Fibroblast of the aortic adventitia (primary cell): ENCODE data around the gene SH2D1B. TPM values are rescaled to one million over a fixed set of nuclear protein-coding genes. Genes with fewer than 3 reads are reported as not detected.

Experiments
- DNase-seq: peaks from one replicate; pipeline ENCODE4 v3.0.0-alpha.2; 2010; ENCODE audit warnings: low read depth
- H3K4me3 ChIP-seq: 2 replicates; pipeline ENCODE4 v1.5.1; 2011; ENCODE audit warnings: low read depth, mild to moderate bottlenecking, control low read depth, low read length, moderate library complexity
- total RNA-seq: library from RNA; depleted of rRNA; stranded (reverse); fragments of >200 nt; gene quantifications from 2 replicates; pipeline ENCODE4 v1.2.3, GENCODE V29; 2012; ENCODE audit warnings: low replicate concordance
- TF ChIP-seq, protein P1 (sequence below): IDR thresholded peaks from 2 replicates; pipeline ENCODE4 v1.5.1; 2011; ENCODE audit warnings: mild to moderate bottlenecking, low read length, control low read depth, inconsistent platforms; ENCODE audit not compliant: insufficient read depth

The SH2D1B gene
- total RNA-seq, 1 donor, result under 0.01 TPM

GRCh38 chr1:162397943-162398560 lies 13.9 kb downstream of the SH2D1B start:
- no peak overlapping the region for H3K4me3 ChIP-seq
- DNase-seq, result no peak
- TF ChIP-seq, protein P1, sequence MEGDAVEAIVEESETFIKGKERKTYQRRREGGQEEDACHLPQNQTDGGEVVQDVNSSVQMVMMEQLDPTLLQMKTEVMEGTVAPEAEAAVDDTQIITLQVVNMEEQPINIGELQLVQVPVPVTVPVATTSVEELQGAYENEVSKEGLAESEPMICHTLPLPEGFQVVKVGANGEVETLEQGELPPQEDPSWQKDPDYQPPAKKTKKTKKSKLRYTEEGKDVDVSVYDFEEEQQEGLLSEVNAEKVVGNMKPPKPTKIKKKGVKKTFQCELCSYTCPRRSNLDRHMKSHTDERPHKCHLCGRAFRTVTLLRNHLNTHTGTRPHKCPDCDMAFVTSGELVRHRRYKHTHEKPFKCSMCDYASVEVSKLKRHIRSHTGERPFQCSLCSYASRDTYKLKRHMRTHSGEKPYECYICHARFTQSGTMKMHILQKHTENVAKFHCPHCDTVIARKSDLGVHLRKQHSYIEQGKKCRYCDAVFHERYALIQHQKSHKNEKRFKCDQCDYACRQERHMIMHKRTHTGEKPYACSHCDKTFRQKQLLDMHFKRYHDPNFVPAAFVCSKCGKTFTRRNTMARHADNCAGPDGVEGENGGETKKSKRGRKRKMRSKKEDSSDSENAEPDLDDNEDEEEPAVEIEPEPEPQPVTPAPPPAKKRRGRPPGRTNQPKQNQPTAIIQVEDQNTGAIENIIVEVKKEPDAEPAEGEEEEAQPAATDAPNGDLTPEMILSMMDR, result no peak

DNA sequence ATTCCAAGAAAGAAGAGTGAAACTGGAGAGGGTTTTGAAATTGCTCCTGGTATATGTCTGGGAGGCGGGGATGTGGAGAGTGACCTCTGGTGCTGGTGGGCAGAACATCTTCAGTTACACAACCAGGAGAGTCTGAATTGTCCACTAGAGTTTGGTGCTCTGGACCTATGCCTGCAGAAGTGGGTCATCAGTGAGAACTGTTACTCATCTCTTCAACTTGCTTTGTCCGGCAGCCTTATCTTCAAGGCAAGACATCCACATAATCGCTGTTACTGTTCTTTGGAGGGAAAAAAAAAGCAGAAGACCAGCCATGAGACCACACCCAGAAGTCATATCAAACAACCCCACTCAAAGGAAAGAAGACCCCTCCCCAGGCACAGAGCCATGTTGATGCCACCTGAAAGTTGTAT lies 14.9 kb downstream of the SH2D1B start:
- TF ChIP-seq, protein P1, result no peak
- H3K4me3 ChIP-seq, result no peak overlapping the region
- DNase-seq, result peak; percentile 26

GRCh38 chr1:162396201-162396906 lies 15.6 kb downstream of the SH2D1B start:
- DNase-seq, result no peak
- no peak overlapping the region for H3K4me3 ChIP-seq
- TF ChIP-seq, protein P1, result no peak

GRCh38 chr1:162391790-162392563 lies 20.0 kb downstream of the SH2D1B start:
- H3K4me3 ChIP-seq, result no peak overlapping the region
- peak; percentile 63 for DNase-seq
- TF ChIP-seq, protein P1, result peak; percentile 90

- TF ChIP-seq, protein P1, result no peak
- H3K4me3 ChIP-seq, result no peak overlapping the region
- no peak for DNase-seq
These were observed 21.3 kb downstream of the SH2D1B start for GRCh38 chr1:162390396-162391185.

DNA sequence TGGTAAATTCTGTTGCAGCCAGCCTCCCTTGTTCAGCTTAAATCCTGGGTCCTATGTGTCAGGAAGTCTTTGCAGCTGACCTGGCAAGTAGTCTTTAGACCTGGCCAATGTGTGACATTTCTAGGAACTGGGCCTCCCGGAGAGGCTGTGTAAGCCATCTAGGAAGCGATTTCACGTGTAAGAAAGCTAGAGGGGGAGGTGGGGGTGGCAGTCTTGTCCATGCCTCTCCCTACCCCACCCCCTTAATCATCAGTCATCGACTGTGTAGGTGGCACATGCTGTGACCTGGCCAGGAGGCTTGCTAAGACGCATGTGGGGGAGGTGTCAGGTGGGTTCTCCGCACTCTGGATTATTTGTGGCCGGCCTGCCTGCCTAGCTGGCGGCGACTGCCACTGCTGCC lies 22.0 kb downstream of the SH2D1B start:
- H3K4me3 ChIP-seq, result no peak overlapping the region
- TF ChIP-seq, protein P1, result no peak
- DNase-seq, result no peak
